H9 (cell line): Measurements from ENCODE around the gene UTP14A. TPM values are rescaled to one million over a fixed set of nuclear protein-coding genes. Genes with fewer than 3 reads are reported as not detected.
A peak's percentile ranks its signal among the peaks of the same experiment; 100 is the strongest.

Experiments used
- DNase-seq: peaks from one replicate; pipeline ENCODE4 v3.0.0-alpha.2; 2017
- H2AFZ ChIP-seq: one replicate; pipeline ENCODE4 v1.6.1; 2013; ENCODE audit warnings: mild to moderate bottlenecking, low read length, control low read depth, moderate library complexity
- H2AK5ac ChIP-seq: 2 replicates; pipeline ENCODE4 v1.6.1; 2013; ENCODE audit warnings: low read length, control low read depth, mixed read lengths; ENCODE audit not compliant: insufficient read length
- H2BK120ac ChIP-seq: one replicate; pipeline ENCODE4 v1.6.1; 2013; ENCODE audit warnings: low read depth, mild to moderate bottlenecking, low read length, control low read depth, inconsistent platforms; ENCODE audit not compliant: poor library complexity, severe bottlenecking
- H2BK12ac ChIP-seq: 2 replicates; pipeline ENCODE4 v1.6.1; 2013; ENCODE audit warnings: low read length, control low read depth, mixed read lengths, low read depth; ENCODE audit not compliant: insufficient read length
- H2BK15ac ChIP-seq: 2 replicates; pipeline ENCODE4 v1.6.1; 2013; ENCODE audit warnings: low read depth, low read length, control low read depth
- H2BK20ac ChIP-seq: one replicate; pipeline ENCODE4 v1.6.1; 2013; ENCODE audit warnings: low read depth, mild to moderate bottlenecking, low read length, control low read depth, inconsistent platforms; ENCODE audit not compliant: poor library complexity, severe bottlenecking
- H2BK5ac ChIP-seq: 2 replicates; pipeline ENCODE4 v1.6.1; 2013; ENCODE audit warnings: low read length, control low read depth, mixed read lengths; ENCODE audit not compliant: insufficient read length
- H3K14ac ChIP-seq: 2 replicates; pipeline ENCODE4 v1.6.1; 2013; ENCODE audit warnings: low read length, control low read depth; ENCODE audit not compliant: insufficient read depth
- H3K18ac ChIP-seq: 2 replicates; pipeline ENCODE4 v1.6.1; 2013; ENCODE audit warnings: low read depth, mild to moderate bottlenecking, mixed read lengths, low read length, control low read depth; ENCODE audit not compliant: insufficient read length
- H3K23ac ChIP-seq: 2 replicates; pipeline ENCODE4 v1.6.1; 2013; ENCODE audit warnings: low read length, control low read depth, mixed read lengths, low read depth; ENCODE audit not compliant: insufficient read length
- H3K23me2 ChIP-seq: 2 replicates; pipeline ENCODE4 v1.6.1; 2013; ENCODE audit warnings: low read depth, mild to moderate bottlenecking, mixed read lengths, low read length, control low read depth; ENCODE audit not compliant: insufficient read length, poor library complexity, severe bottlenecking
- H3K27ac ChIP-seq: 2 replicates; pipeline ENCODE4 v1.5.1; 2013; ENCODE audit warnings: low read length, control low read depth, mixed read lengths, low read depth; ENCODE audit not compliant: insufficient read length
- H3K27me3 ChIP-seq: 2 replicates; pipeline ENCODE4 v1.6.1; 2013; ENCODE audit warnings: low read length, control low read depth, inconsistent platforms; ENCODE audit not compliant: insufficient read depth
- H3K4ac ChIP-seq: 2 replicates; pipeline ENCODE4 v1.6.1; 2013; ENCODE audit warnings: low read depth, mild to moderate bottlenecking, control low read depth, inconsistent platforms, low read length, moderate library complexity
- H3K4me1 ChIP-seq: 2 replicates; pipeline ENCODE4 v1.6.1; 2013; ENCODE audit warnings: low read length, control low read depth, inconsistent platforms; ENCODE audit not compliant: insufficient read depth
- H3K4me2 ChIP-seq: 2 replicates; pipeline ENCODE4 v1.6.1; 2013; ENCODE audit warnings: low read length, control low read depth, mixed read lengths; ENCODE audit not compliant: insufficient read length, insufficient read depth
- H3K56ac ChIP-seq: 2 replicates; pipeline ENCODE4 v1.6.1; 2013; ENCODE audit warnings: low read depth, mild to moderate bottlenecking, mixed read lengths, low read length, control low read depth; ENCODE audit not compliant: insufficient read length
- H3K79me1 ChIP-seq: 2 replicates; pipeline ENCODE4 v1.6.1; 2013; ENCODE audit warnings: low read depth, mild to moderate bottlenecking, moderate library complexity, low read length, control low read depth, inconsistent platforms; ENCODE audit not compliant: insufficient read depth, poor library complexity, severe bottlenecking
- H3K79me2 ChIP-seq: 2 replicates; pipeline ENCODE4 v1.6.1; 2013; ENCODE audit warnings: low read length, control low read depth, inconsistent platforms; ENCODE audit not compliant: insufficient read depth
- H3K9ac ChIP-seq: 2 replicates; pipeline ENCODE4 v1.6.1; 2013; ENCODE audit warnings: low read length, control low read depth, mixed read lengths; ENCODE audit not compliant: insufficient read length; ENCODE audit errors: extremely low read depth
- H3K9me3 ChIP-seq: one replicate; pipeline ENCODE4 v1.6.1; 2013; ENCODE audit warnings: low read depth, low read length, inconsistent platforms; ENCODE audit not compliant: control insufficient read depth
- H3T11ph ChIP-seq: one replicate; pipeline ENCODE4 v1.6.1; 2013; ENCODE audit warnings: mild to moderate bottlenecking, low read length, control low read depth, inconsistent platforms
- H4K20me1 ChIP-seq: one replicate; pipeline ENCODE4 v1.6.1; 2013; ENCODE audit not compliant: control insufficient read depth, insufficient read length, insufficient read depth
- H4K5ac ChIP-seq: 2 replicates; pipeline ENCODE4 v1.6.1; 2013; ENCODE audit warnings: low read depth, mild to moderate bottlenecking, mixed read lengths, low read length, control low read depth; ENCODE audit not compliant: insufficient read length
- H4K8ac ChIP-seq: replicated peaks from 2 replicates; pipeline ENCODE4 v1.6.1; 2013; ENCODE audit warnings: low read length, control low read depth, mixed read lengths, low read depth; ENCODE audit not compliant: insufficient read length
- H4K91ac ChIP-seq: 2 replicates; pipeline ENCODE4 v1.6.1; 2013; ENCODE audit warnings: low read depth, mild to moderate bottlenecking, moderate library complexity, mixed read lengths, low read length, control low read depth; ENCODE audit not compliant: insufficient read length
- H3K27ac Mint-ChIP-seq, 3 experiments: 2 replicates in 2 of 3; 3 replicates in 1 of 3; pipeline ENCODE4 v1.8.0; 2020 to 2021; ENCODE audit warnings: mixed read lengths in 3 of 3, mild to moderate bottlenecking in 1 of 3, moderate library complexity in 1 of 3
- H3K27me3 Mint-ChIP-seq: 2 replicates; pipeline ENCODE4 v1.8.0; 2021; ENCODE audit warnings: low read depth, mild to moderate bottlenecking, moderate library complexity, mixed read lengths
- H3K36me3 Mint-ChIP-seq, 3 experiments: 2 replicates in 2 of 3; 3 replicates in 1 of 3; pipeline ENCODE4 v1.8.0; 2020 to 2021; ENCODE audit warnings: low read depth in 3 of 3, mixed read lengths in 3 of 3; ENCODE audit not compliant: insufficient read depth in 1 of 3
- H3K4me1 Mint-ChIP-seq, 2 experiments: 2 replicates each; pipeline ENCODE4 v1.8.0; 2020; ENCODE audit warnings: mixed read lengths in 2 of 2
- H3K4me3 Mint-ChIP-seq, 2 experiments: 2 replicates in 1 of 2; 3 replicates in 1 of 2; pipeline ENCODE4 v1.8.0; 2020 to 2021; ENCODE audit warnings: mild to moderate bottlenecking in 2 of 2, mixed read lengths in 2 of 2, moderate library complexity in 1 of 2
- H3K9me3 Mint-ChIP-seq, 2 experiments: 2 replicates in 1 of 2; 3 replicates in 1 of 2; pipeline ENCODE4 v1.8.0; 2020; ENCODE audit warnings: mild to moderate bottlenecking in 2 of 2, mixed read lengths in 2 of 2, moderate library complexity in 1 of 2
- CTCF ChIP-seq: fragments of 200-600 bp; sonication (generic); conservative IDR thresholded peaks from 3 replicates; pipeline ENCODE4 v1.8.0; 2021; ENCODE audit warnings: antibody characterized with exemption, mild to moderate bottlenecking
- WGBS: extraction: QIAGEN DNeasy Blood & Tissue Kit; methylation state at CpG from one replicate; pipeline ENCODE4 v1.1.7; 2013; ENCODE audit warnings: missing lambda C conversion rate, low lambda C conversion rate, mixed read lengths; ENCODE audit not compliant: insufficient read length; ENCODE audit errors: extremely low coverage; 5-methylcytosine and 5-hydroxymethylcytosine counted together
- total RNA-seq: library from RNA; stranded (reverse); gene quantifications from 2 replicates; pipeline ENCODE4 v1.2.1, GENCODE V29; 2021

Gene UTP14A
- total RNA-seq, 1 experiment from 2014 or later: 37.0 TPM

GRCh38 chrX:129961180-129962083, 55.5 kb downstream of the UTP14A start:
- Histone ChIP-seq H2BK20ac (no peak overlapping the region), H3K4ac (no peak overlapping the region), H3K4me2 (peak overlapping the region; percentile 72), H4K20me1 (no peaks in the 10 kb centered on the region), H3K18ac (no peak overlapping the region), H3K14ac (no peak overlapping the region), H3K23ac (no peak overlapping the region), H4K91ac (no peak overlapping the region), H3K4me1 (no peaks in the 10 kb centered on the region), H3K79me2 (no peaks in the 10 kb centered on the region), H4K8ac (no peak overlapping the region), H2BK15ac (no peak overlapping the region), H2AFZ (no peak overlapping the region), H2AK5ac (no peak overlapping the region), H4K5ac (no peak overlapping the region), H3K9me3 (peaks cover 18% of the 10 kb centered on the region), H2BK12ac (no peak overlapping the region), H3K79me1 (no peaks in the 10 kb centered on the region), H3K27me3 (peaks cover 29% of the 10 kb centered on the region), H3T11ph (no peak overlapping the region), H3K9ac (no peak overlapping the region), H2BK5ac (no peak overlapping the region), H3K27ac (no peak overlapping the region), H2BK120ac (no peak overlapping the region), H3K23me2 (peaks cover 16% of the 10 kb centered on the region), H3K56ac (no peak overlapping the region)
- Mint-ChIP-seq H3K4me1 (peaks cover 12 to 24% of the 10 kb centered on the region in 2 experiments), H3K4me3 (peak overlapping the region; percentile 55 to 78), H3K36me3 (0 out of 7 replicates have a peak, but pooled peaks cover 0 to 3% (median 0%) of the 10 kb centered on the region in 3 experiments), H3K27ac (no peak overlapping the region), H3K27me3 (peaks cover 81% of the 10 kb centered on the region), H3K9me3 (peaks cover 0 to 81% of the 10 kb centered on the region in 2 experiments; a peak in 2 of 5 replicates)
- no peak for TF ChIP-seq CTCF
- WGBS: no CpG with 5 or more reads among the region's 26 CpGs
- peak; percentile 82 for DNase-seq
